A549 treated with AZD9567 at 1 μM for 4 hours (cell line): ENCODE results near the gene SMLR1. TPM values are rescaled to one million over a fixed set of nuclear protein-coding genes. Genes with fewer than 3 reads are reported as not detected.

Experiments used
- total RNA-seq: library from RNA; stranded (reverse); fragments of 200-300 nt; extraction: Qiagen RNA extraction; gene quantifications from 5 replicates; pipeline ENCODE4 v1.2.3, GENCODE V29; 2022; ENCODE audit not compliant: insufficient read depth

SMLR1 gene
- total RNA-seq: not detected in 5 replicates

DNA sequence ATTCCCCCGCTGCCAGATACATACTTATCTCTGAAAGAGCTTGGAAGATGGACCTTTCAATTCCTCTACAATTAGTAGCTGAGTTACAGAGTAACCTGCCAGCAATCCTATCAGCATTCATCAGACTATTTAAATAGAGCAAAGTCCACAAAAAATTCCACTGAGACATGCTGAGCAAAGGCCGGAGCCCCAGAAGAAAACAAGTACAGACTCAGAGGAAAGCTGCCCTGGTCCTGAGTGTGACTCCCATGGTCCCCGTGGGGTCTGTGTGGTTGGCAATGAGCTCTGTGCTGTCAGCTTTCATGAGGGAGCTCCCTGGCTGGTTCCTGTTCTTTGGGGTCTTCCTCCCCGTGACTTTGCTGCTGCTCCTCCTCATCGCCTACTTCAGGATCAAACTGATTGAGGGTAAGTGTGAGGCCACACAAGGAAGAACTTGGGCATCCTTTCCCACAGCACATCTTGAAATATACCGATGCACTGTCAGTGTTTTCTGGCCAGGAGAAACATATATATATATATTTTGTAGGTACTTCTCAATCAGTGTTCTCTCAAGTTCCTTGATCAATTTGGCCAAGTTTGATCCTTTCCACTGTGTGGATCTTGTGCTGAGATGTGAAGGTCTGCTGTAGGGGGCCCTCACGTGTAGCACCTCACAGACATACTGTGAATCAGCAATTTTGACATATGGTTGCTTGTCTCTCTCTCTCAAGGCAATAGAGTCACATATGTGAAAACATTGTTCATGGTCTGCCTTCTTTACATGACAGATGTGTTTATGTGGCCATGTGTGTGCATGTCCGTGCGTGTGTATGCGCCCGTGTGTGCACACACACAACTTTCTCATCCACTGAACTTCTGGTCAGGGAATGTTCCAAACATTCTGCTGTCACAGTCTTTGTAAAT, at the start of gene SMLR1:
Gene SMLR1 (plus strand): TSS at position 160 of the 903 bp plus-strand sequence. CDS start 8 bp downstream, at position 168.

Other genes with a start within 250 kb of the SMLR1 start
- 29.0 to 68.7 TPM (median 33.2 TPM) in 5 replicates for gene EPB41L2, start 235.8 kb downstream of the SMLR1 start, total RNA-seq